ENCODE measurements around the gene PPP1R13B.

The PPP1R13B gene

GRCh38 chr14:103840014-103840413, 7.4 kb downstream of the PPP1R13B start:
- Histone ChIP-seq H2AFZ (ENCODE audit: low read length) (no peak overlapping the region), H3K36me3 (ENCODE audit: insufficient read depth, low read length) (no peaks in the 10 kb centered on the region), H3K4me2 (ENCODE audit: low read length) (no peak overlapping the region), H4K20me1 (ENCODE audit: insufficient read depth, low read length) (no peaks in the 10 kb centered on the region), H3F3A (ENCODE audit: insufficient read depth, low read length) (no peaks in the 10 kb centered on the region), H3K9me2 (ENCODE audit: low read depth, low read length) (no peaks in the 10 kb centered on the region), H3K9ac (ENCODE audit: low read length) (no peak overlapping the region), H3K27me3 (ENCODE audit: insufficient read depth, low read length) (no peaks in the 10 kb centered on the region), H3K27ac (ENCODE audit: low read depth, low read length, poor library complexity, severe bottlenecking) (no peak overlapping the region), H3K79me2 (ENCODE audit: insufficient read depth, low read length) (peaks cover 9% of the 10 kb centered on the region; the same call in 1 of the 2 replicates), H3K9me3 (ENCODE audit: low read length) (no peaks in the 10 kb centered on the region), H3K4me3 (ENCODE audit: low read depth, low read length, poor library complexity, severe bottlenecking) (no peak overlapping the region), H3K4me1 (ENCODE audit: insufficient read depth, low read length, severe bottlenecking) (peaks cover under 1% of the 10 kb centered on the region)
- TF ChIP-seq, protein P1, sequence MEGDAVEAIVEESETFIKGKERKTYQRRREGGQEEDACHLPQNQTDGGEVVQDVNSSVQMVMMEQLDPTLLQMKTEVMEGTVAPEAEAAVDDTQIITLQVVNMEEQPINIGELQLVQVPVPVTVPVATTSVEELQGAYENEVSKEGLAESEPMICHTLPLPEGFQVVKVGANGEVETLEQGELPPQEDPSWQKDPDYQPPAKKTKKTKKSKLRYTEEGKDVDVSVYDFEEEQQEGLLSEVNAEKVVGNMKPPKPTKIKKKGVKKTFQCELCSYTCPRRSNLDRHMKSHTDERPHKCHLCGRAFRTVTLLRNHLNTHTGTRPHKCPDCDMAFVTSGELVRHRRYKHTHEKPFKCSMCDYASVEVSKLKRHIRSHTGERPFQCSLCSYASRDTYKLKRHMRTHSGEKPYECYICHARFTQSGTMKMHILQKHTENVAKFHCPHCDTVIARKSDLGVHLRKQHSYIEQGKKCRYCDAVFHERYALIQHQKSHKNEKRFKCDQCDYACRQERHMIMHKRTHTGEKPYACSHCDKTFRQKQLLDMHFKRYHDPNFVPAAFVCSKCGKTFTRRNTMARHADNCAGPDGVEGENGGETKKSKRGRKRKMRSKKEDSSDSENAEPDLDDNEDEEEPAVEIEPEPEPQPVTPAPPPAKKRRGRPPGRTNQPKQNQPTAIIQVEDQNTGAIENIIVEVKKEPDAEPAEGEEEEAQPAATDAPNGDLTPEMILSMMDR (IDR thresholded peaks at IDR 0.05; ENCODE audit: low read length): no peak
- no peak for TF ChIP-seq EZH2 (IDR thresholded peaks at IDR 0.05; ENCODE audit: borderline replicate concordance, low read length)

- H3F3A ChIP-seq (ENCODE audit: insufficient read depth, low read length): no peaks in the 10 kb centered on the region
- H3K9me2 ChIP-seq (ENCODE audit: low read depth, low read length): no peaks in the 10 kb centered on the region
- no peaks in the 10 kb centered on the region for H3K36me3 ChIP-seq (ENCODE audit: insufficient read depth, low read length)
- no peak overlapping the region for H3K4me3 ChIP-seq (ENCODE audit: low read depth, low read length, poor library complexity, severe bottlenecking)
- no peak overlapping the region for H2AFZ ChIP-seq (ENCODE audit: low read length)
- no peak overlapping the region for H3K9ac ChIP-seq (ENCODE audit: low read length)
- no peak for TF ChIP-seq EZH2 (IDR thresholded peaks at IDR 0.05; ENCODE audit: borderline replicate concordance, low read length)
- TF ChIP-seq, protein P1 (IDR thresholded peaks at IDR 0.05; ENCODE audit: low read length): no peak
- H3K79me2 ChIP-seq (ENCODE audit: insufficient read depth, low read length): 0 out of 2 replicates have a peak, but pooled peaks cover 6% of the 10 kb centered on the region
- no peaks in the 10 kb centered on the region for H3K9me3 ChIP-seq (ENCODE audit: low read length)
- H3K4me1 ChIP-seq (ENCODE audit: insufficient read depth, low read length, severe bottlenecking): no peaks in the 10 kb centered on the region
- no peaks in the 10 kb centered on the region for H3K27me3 ChIP-seq (ENCODE audit: insufficient read depth, low read length)
- H4K20me1 ChIP-seq (ENCODE audit: insufficient read depth, low read length): no peaks in the 10 kb centered on the region
- no peak overlapping the region for H3K4me2 ChIP-seq (ENCODE audit: low read length)
- no peak overlapping the region for H3K27ac ChIP-seq (ENCODE audit: low read depth, low read length, poor library complexity, severe bottlenecking)
These were observed 7.8 kb downstream of the PPP1R13B start for GRCh38 chr14:103839579-103839978.

DNA sequence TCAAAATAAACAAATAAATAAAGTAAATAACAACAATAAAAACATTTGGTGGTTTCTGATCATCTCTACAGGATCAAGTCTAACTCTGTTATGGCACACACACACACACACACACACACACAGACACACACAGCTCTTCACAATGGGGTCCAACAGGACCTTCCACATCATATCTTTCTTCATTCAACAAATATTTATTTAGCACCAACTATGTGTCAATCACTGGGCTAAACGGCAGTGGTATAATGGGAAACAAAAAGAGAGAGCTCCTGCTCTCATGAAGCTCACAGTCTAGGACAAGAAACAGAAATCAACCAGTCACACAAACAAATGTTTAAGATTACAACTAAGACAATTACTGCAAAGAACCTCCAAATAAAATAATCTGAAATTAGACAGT, 9.3 kb downstream of the PPP1R13B start:
- Histone ChIP-seq H3K27me3 (ENCODE audit: insufficient read depth, low read length) (no peaks in the 10 kb centered on the region), H3K4me2 (ENCODE audit: low read length) (no peak overlapping the region), H3K9me2 (ENCODE audit: low read depth, low read length) (no peaks in the 10 kb centered on the region), H3K36me3 (ENCODE audit: insufficient read depth, low read length) (no peaks in the 10 kb centered on the region), H3K9ac (ENCODE audit: low read length) (no peak overlapping the region), H3K27ac (ENCODE audit: low read depth, low read length, poor library complexity, severe bottlenecking) (no peak overlapping the region), H3K9me3 (ENCODE audit: low read length) (no peaks in the 10 kb centered on the region), H4K20me1 (ENCODE audit: insufficient read depth, low read length) (no peaks in the 10 kb centered on the region), H3K4me1 (ENCODE audit: insufficient read depth, low read length, severe bottlenecking) (no peaks in the 10 kb centered on the region), H3K79me2 (ENCODE audit: insufficient read depth, low read length) (0 out of 2 replicates have a peak, but pooled peaks cover 6% of the 10 kb centered on the region), H2AFZ (ENCODE audit: low read length) (no peak overlapping the region), H3F3A (ENCODE audit: insufficient read depth, low read length) (no peaks in the 10 kb centered on the region), H3K4me3 (ENCODE audit: low read depth, low read length, poor library complexity, severe bottlenecking) (no peak overlapping the region)
- TF ChIP-seq, protein P1 (IDR thresholded peaks at IDR 0.05; ENCODE audit: low read length): no peak
- no peak for TF ChIP-seq EZH2 (IDR thresholded peaks at IDR 0.05; ENCODE audit: borderline replicate concordance, low read length)
